Activated T-helper 2 cell treated with anti-CD3 and anti-CD28 coated beads, Interferon-gamma antibody, Interleukin-2, Interleukin-4, amounts not matched to agents 10 μg/mL and 5 μg/mL and 100 μg/mL, durations not matched to agents 14 hours and 24 hours and 36 hours (primary cell): Measurements from ENCODE around the gene HECTD3. TPM values are rescaled to one million over a fixed set of nuclear protein-coding genes. Genes with fewer than 3 reads are reported as not detected.
"Not testable (repeated sequence)": the region's sequence is repeated elsewhere in the genome, so short reads cannot be mapped to it uniquely, and the experiment has no call there.

ENCODE experiments used
- DNase-seq: peaks from one replicate; pipeline ENCODE4 v3.0.0; 2021; ENCODE audit warnings: low spot score
- H3K27ac Mint-ChIP-seq: one replicate; pipeline ENCODE4 v1.8.0; 2021; ENCODE audit warnings: mixed read lengths
- H3K27me3 Mint-ChIP-seq: one replicate; pipeline ENCODE4 v1.8.0; 2021; ENCODE audit warnings: low read depth, mixed read lengths
- H3K36me3 Mint-ChIP-seq: one replicate; pipeline ENCODE4 v1.8.0; 2021; ENCODE audit warnings: low read depth, mixed read lengths
- H3K4me1 Mint-ChIP-seq: one replicate; pipeline ENCODE4 v1.8.0; 2021; ENCODE audit warnings: low read depth, mixed read lengths
- H3K4me3 Mint-ChIP-seq: one replicate; pipeline ENCODE4 v1.8.0; 2021; ENCODE audit warnings: low read depth, mild to moderate bottlenecking, moderate library complexity, mixed read lengths
- H3K9me3 Mint-ChIP-seq: one replicate; pipeline ENCODE4 v1.8.0; 2021; ENCODE audit warnings: mixed read lengths
- intact Hi-C: fragments of 100-400 bp; cut with micrococcal nuclease; formaldehyde crosslinking; loops from one replicate; pipeline ENCODE4 v1.15.1; 2023
- total RNA-seq: library from RNA; stranded (reverse); gene quantifications from 2 replicates; pipeline ENCODE4 v1.2.3, GENCODE V29; 2022

The HECTD3 gene
- total RNA-seq, 1 donor from 2014 or later = 22.1 TPM

GRCh38 chr1:45011837-45012638 is 914 bp upstream of the HECTD3 start, which contains the start of gene UROD:
TSS of gene UROD (plus strand) at chr1:45012254. CDS start at chr1:45012266, 12 bp downstream.
- H3K36me3 Mint-ChIP-seq = peaks cover 25% of the 10 kb centered on the region
- peak within 1 kb of the TSS; percentile 92 for H3K27ac Mint-ChIP-seq
- intact Hi-C loops = loop anchor here (1.0 to 10.0 kb wide), 13 partner anchors 26 to 793 kb away; partner anchors contain the start of genes BEST4, EIF2B3, GPBP1L1 and MAST2
- H3K27me3 Mint-ChIP-seq = no peaks in the 10 kb centered on the region
- peak within 1 kb of the TSS; percentile 78 for H3K4me3 Mint-ChIP-seq
- H3K4me1 Mint-ChIP-seq = peaks cover 34% of the 10 kb centered on the region
- DNase-seq = peak; percentile 89
- H3K9me3 Mint-ChIP-seq = no peaks in the 10 kb centered on the region

GRCh38 chr1:45009956-45010854 is 919 bp downstream of the HECTD3 start:
- Mint-ChIP-seq H3K36me3 (peaks cover 34% of the 10 kb centered on the region), H3K27ac (peak overlapping the region; percentile 54), H3K9me3 (no peaks in the 10 kb centered on the region), H3K27me3 (no peaks in the 10 kb centered on the region), H3K4me3 (peak overlapping the region; percentile 78), H3K4me1 (peaks cover 34% of the 10 kb centered on the region)
- DNase-seq = no peak
- intact Hi-C loops = loop anchor here (2.0 to 10.0 kb wide), 8 partner anchors 173 to 795 kb away; partner anchors contain the start of genes BEST4, GPBP1L1, MAST2 and NASP

- no peaks in the 10 kb centered on the region for H3K9me3 Mint-ChIP-seq
- H3K27ac Mint-ChIP-seq = no peak overlapping the region
- H3K4me3 Mint-ChIP-seq = peak overlapping the region; percentile 78
- intact Hi-C loops = no loop called here
- no peaks in the 10 kb centered on the region for H3K27me3 Mint-ChIP-seq
- H3K36me3 Mint-ChIP-seq = peaks cover 39% of the 10 kb centered on the region
- peaks cover 29% of the 10 kb centered on the region for H3K4me1 Mint-ChIP-seq
- DNase-seq = no peak
Measured at GRCh38 chr1:45009296-45009865, 1.7 kb downstream of the HECTD3 start.

GRCh38 chr1:45008516-45008915 is 2.6 kb downstream of the HECTD3 start:
- Mint-ChIP-seq H3K27me3 (no peaks in the 10 kb centered on the region), H3K36me3 (peaks cover 41% of the 10 kb centered on the region), H3K27ac (no peak overlapping the region), H3K4me1 (peaks cover 20% of the 10 kb centered on the region), H3K4me3 (no peak overlapping the region), H3K9me3 (no peaks in the 10 kb centered on the region)
- no peak for DNase-seq
- intact Hi-C loops = no loop called here

GRCh38 chr1:45008076-45008475 is 3.0 kb downstream of the HECTD3 start:
- H3K36me3 Mint-ChIP-seq = peaks cover 41% of the 10 kb centered on the region
- intact Hi-C loops = no loop called here
- H3K27ac Mint-ChIP-seq = no peak overlapping the region

GRCh38 chr1:45007311-45007710 is 3.8 kb downstream of the HECTD3 start:
- H3K9me3 Mint-ChIP-seq = no peaks in the 10 kb centered on the region
- no peak overlapping the region for H3K4me3 Mint-ChIP-seq
- DNase-seq = no peak
- H3K36me3 Mint-ChIP-seq = peaks cover 47% of the 10 kb centered on the region
- H3K4me1 Mint-ChIP-seq = peaks cover 18% of the 10 kb centered on the region
- H3K27ac Mint-ChIP-seq = no peak overlapping the region
- intact Hi-C loops = no loop called here
- H3K27me3 Mint-ChIP-seq = no peaks in the 10 kb centered on the region

More at GRCh38 chr1:45008076-45008475, 3.0 kb downstream of the HECTD3 start:
- no peaks in the 10 kb centered on the region for H3K27me3 Mint-ChIP-seq
- H3K9me3 Mint-ChIP-seq = no peaks in the 10 kb centered on the region
- H3K4me1 Mint-ChIP-seq = peaks cover 19% of the 10 kb centered on the region
- no peak for DNase-seq
- H3K4me3 Mint-ChIP-seq = no peak overlapping the region

- no peak for DNase-seq
- no peaks in the 10 kb centered on the region for H3K27me3 Mint-ChIP-seq
- H3K4me1 Mint-ChIP-seq = peaks cover 12% of the 10 kb centered on the region
- no peak overlapping the region for H3K27ac Mint-ChIP-seq
- intact Hi-C loops = no loop called here
- no peaks in the 10 kb centered on the region for H3K9me3 Mint-ChIP-seq
- no peak overlapping the region for H3K4me3 Mint-ChIP-seq
- peaks cover 51% of the 10 kb centered on the region for H3K36me3 Mint-ChIP-seq
Measured at GRCh38 chr1:45005761-45006160, 5.4 kb downstream of the HECTD3 start.

- Mint-ChIP-seq H3K4me3 (no peak overlapping the region), H3K36me3 (peaks cover 51% of the 10 kb centered on the region), H3K9me3 (no peaks in the 10 kb centered on the region), H3K27me3 (no peaks in the 10 kb centered on the region), H3K27ac (no peak overlapping the region), H3K4me1 (peaks cover 10% of the 10 kb centered on the region)
- intact Hi-C loops = no loop called here
- no peak for DNase-seq
Measured at GRCh38 chr1:45004281-45004920, 6.7 kb downstream of the HECTD3 start.

GRCh38 chr1:45003741-45004140 is 7.4 kb downstream of the HECTD3 start:
- intact Hi-C loops = no loop called here
- no peak for DNase-seq
- H3K9me3 Mint-ChIP-seq = no peaks in the 10 kb centered on the region
- H3K27me3 Mint-ChIP-seq = no peaks in the 10 kb centered on the region
- peaks cover 8% of the 10 kb centered on the region for H3K4me1 Mint-ChIP-seq
- H3K36me3 Mint-ChIP-seq = peaks cover 44% of the 10 kb centered on the region
- no peak overlapping the region for H3K4me3 Mint-ChIP-seq
- H3K27ac Mint-ChIP-seq = no peak overlapping the region

GRCh38 chr1:45002650-45003645 is 8.2 kb downstream of the HECTD3 start:
- H3K9me3 Mint-ChIP-seq = no peaks in the 10 kb centered on the region
- H3K4me3 Mint-ChIP-seq = no peak overlapping the region
- no peak overlapping the region for H3K27ac Mint-ChIP-seq
- H3K4me1 Mint-ChIP-seq = peaks cover 8% of the 10 kb centered on the region
- DNase-seq = no peak
- intact Hi-C loops = no loop called here
- H3K27me3 Mint-ChIP-seq = no peaks in the 10 kb centered on the region
- peaks cover 37% of the 10 kb centered on the region for H3K36me3 Mint-ChIP-seq

GRCh38 chr1:45001576-45001975 is 9.5 kb downstream of the HECTD3 start:
- DNase-seq, intact Hi-C loops, H3K4me3 Mint-ChIP-seq, H3K4me1 Mint-ChIP-seq, H3K9me3 Mint-ChIP-seq, H3K27me3 Mint-ChIP-seq, H3K27ac Mint-ChIP-seq: not testable (repeated sequence)
- peaks cover 27% of the 10 kb centered on the region for H3K36me3 Mint-ChIP-seq
